ENCODE results near the gene TNFRSF1A.

TNFRSF1A gene

GRCh38 chr12:6279256-6279628, 62.6 kb downstream of the TNFRSF1A start:
- peak overlapping the region in 1 of 5 donors; percentile 11 for H3K9ac ChIP-seq (ENCODE audit: low read length in 5 of 5)
- no peaks in the 10 kb centered on the region for H3K9me3 ChIP-seq (ENCODE audit: control insufficient read depth in 5 of 5, low read length in 5 of 5)
- peaks cover 8 to 32% (median 27%) of the 10 kb centered on the region in 5 donors for H3K4me1 ChIP-seq (ENCODE audit: control insufficient read depth in 5 of 5, insufficient read depth in 5 of 5, low read length in 5 of 5)
- H3K27ac ChIP-seq (ENCODE audit: low read depth, low read length): no peak overlapping the region
- peak overlapping the region in 2 of 5 donors; percentile 25 to 27 for H3K4me3 ChIP-seq (ENCODE audit: low read depth in 1 of 5, low read length in 5 of 5)
- H3K27me3 ChIP-seq (ENCODE audit: control insufficient read depth in 5 of 5, insufficient read depth in 4 of 5, low read length in 5 of 5): peaks cover 0 to 1% (median 0%) of the 10 kb centered on the region in 5 donors
- no peaks in the 10 kb centered on the region for H3K36me3 ChIP-seq (ENCODE audit: control insufficient read depth in 5 of 5, insufficient read depth in 5 of 5, low read length in 5 of 5)
